Peyer's patch (tissue), 4 donors: Measurements from ENCODE around the gene MAPK8.

Experiments
- POLR2A ChIP-seq, 2 donors: fragments of 450-650 bp; IDR thresholded peaks; one replicate each; pipeline ENCODE4 v1.5.1; 2017; ENCODE audit warnings: antibody characterized with exemption in 2 of 2, mild to moderate bottlenecking in 2 of 2, moderate library complexity in 2 of 2
- TF ChIP-seq, protein P1 (sequence below), 6 experiments: fragments of 450-650 bp in 4 of 6; fragments of 200-600 bp in 2 of 6; sonication (generic) in 1 of 6; IDR thresholded peaks; one replicate each; pipeline ENCODE4 v1.5.1; 2017 to 2019; ENCODE audit warnings: antibody characterized with exemption in 6 of 6, mild to moderate bottlenecking in 3 of 6, moderate library complexity in 1 of 6

DNA sequence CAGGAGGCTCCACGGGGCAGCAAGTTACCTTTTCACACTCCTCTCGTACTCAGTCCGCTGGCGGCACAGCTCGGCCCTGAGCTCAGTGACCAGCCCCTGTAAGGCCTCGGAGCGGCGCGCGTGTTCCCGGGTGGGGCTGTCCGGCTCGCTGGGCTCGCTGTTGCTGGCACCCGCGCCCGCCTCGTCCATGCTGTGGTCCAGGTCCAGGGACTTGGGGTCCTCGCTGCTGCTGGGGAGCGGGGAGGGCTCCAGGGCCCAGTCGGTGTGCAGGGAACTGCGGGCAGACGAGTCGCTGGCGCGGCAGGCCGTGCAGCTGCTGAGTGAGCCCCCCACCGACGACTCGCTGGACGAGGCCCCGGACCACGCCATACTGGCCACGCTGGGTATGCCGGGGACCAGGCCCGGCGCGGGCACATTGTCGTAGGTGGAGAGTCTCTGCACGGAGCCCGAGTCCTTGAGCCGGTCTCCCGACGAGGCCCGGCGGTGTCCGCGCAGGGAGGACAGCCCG, 143.8 kb downstream of the MAPK8 start:
- TF ChIP-seq, protein P1, sequence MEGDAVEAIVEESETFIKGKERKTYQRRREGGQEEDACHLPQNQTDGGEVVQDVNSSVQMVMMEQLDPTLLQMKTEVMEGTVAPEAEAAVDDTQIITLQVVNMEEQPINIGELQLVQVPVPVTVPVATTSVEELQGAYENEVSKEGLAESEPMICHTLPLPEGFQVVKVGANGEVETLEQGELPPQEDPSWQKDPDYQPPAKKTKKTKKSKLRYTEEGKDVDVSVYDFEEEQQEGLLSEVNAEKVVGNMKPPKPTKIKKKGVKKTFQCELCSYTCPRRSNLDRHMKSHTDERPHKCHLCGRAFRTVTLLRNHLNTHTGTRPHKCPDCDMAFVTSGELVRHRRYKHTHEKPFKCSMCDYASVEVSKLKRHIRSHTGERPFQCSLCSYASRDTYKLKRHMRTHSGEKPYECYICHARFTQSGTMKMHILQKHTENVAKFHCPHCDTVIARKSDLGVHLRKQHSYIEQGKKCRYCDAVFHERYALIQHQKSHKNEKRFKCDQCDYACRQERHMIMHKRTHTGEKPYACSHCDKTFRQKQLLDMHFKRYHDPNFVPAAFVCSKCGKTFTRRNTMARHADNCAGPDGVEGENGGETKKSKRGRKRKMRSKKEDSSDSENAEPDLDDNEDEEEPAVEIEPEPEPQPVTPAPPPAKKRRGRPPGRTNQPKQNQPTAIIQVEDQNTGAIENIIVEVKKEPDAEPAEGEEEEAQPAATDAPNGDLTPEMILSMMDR (IDR thresholded peaks at IDR 0.05) = no peak
- TF ChIP-seq POLR2A (IDR thresholded peaks at IDR 0.05) = no peak
